GM19193 (cell line): Measurements from ENCODE around the gene INPPL1.

Experiments
- POLR2A ChIP-seq: IDR thresholded peaks from 4 replicates; pipeline ENCODE4 v1.6.1; 2011; ENCODE audit not compliant: insufficient read depth, insufficient read length; ENCODE audit errors: extremely low read depth

Gene INPPL1

GRCh38 chr11:72227316-72228228 lies 3.0 kb downstream of the INPPL1 start:
- peak; percentile 17 for TF ChIP-seq POLR2A

GRCh38 chr11:72228229-72228843 lies 3.8 kb downstream of the INPPL1 start:
- TF ChIP-seq POLR2A, result no peak

- TF ChIP-seq POLR2A, result no peak
Measured at GRCh38 chr11:72228844-72229231, 4.3 kb downstream of the INPPL1 start.

GRCh38 chr11:72229336-72229924 lies 4.9 kb downstream of the INPPL1 start:
- no peak for TF ChIP-seq POLR2A

GRCh38 chr11:72229925-72230763 lies 5.6 kb downstream of the INPPL1 start:
- no peak for TF ChIP-seq POLR2A

- no peak for TF ChIP-seq POLR2A
Measured at GRCh38 chr11:72230764-72231365, 6.3 kb downstream of the INPPL1 start.

- TF ChIP-seq POLR2A, result no peak
Measured at GRCh38 chr11:72231396-72232259, 7.1 kb downstream of the INPPL1 start.

- TF ChIP-seq POLR2A, result no peak
Measured at GRCh38 chr11:72232260-72233055, 7.9 kb downstream of the INPPL1 start.

GRCh38 chr11:72233056-72233772 lies 8.6 kb downstream of the INPPL1 start:
- TF ChIP-seq POLR2A, result no peak

GRCh38 chr11:72233773-72234513 lies 9.4 kb downstream of the INPPL1 start:
- peak; percentile 6 for TF ChIP-seq POLR2A

GRCh38 chr11:72234514-72234830 lies 9.9 kb downstream of the INPPL1 start:
- TF ChIP-seq POLR2A, result no peak

GRCh38 chr11:72234920-72235319 lies 10.4 kb downstream of the INPPL1 start:
- TF ChIP-seq POLR2A, result no peak
